WTC11 (cell line): Measurements from ENCODE around the gene TMEM52B. TPM values are rescaled to one million over a fixed set of nuclear protein-coding genes. Genes with fewer than 3 reads are reported as not detected.

Source experiments
- ATAC-seq: fragments of 200-7000 bp; cut with Tn5 transposase; 2 replicates; pipeline ENCODE4 v1.10.0; 2021; ENCODE audit warnings: mild to moderate bottlenecking, moderate library complexity
- CTCF ChIA-PET: fragments of 300-600 bp; sonication (Branson Sonifier 250); formaldehyde crosslinking; loops from one replicate; lab custom pipeline; 2021; ENCODE audit warnings: antibody characterized with exemption; lab: Charles Lee
- POLR2A ChIA-PET: fragments of 350-600 bp; sonication (Branson Sonifier 250); formaldehyde crosslinking; loops from one replicate; lab custom pipeline; 2021; ENCODE audit warnings: antibody characterized with exemption; lab: Charles Lee
- DNase-seq: peaks from one replicate; pipeline ENCODE4 v3.0.0; 2021; ENCODE audit warnings: low spot score
- H3K27ac Mint-ChIP-seq: 2 replicates; pipeline ENCODE4 v1.8.0; 2021; ENCODE audit warnings: mixed read lengths
- H3K27me3 Mint-ChIP-seq: 2 replicates; pipeline ENCODE4 v1.8.0; 2021; ENCODE audit warnings: low read depth, mild to moderate bottlenecking, moderate library complexity, mixed read lengths
- H3K36me3 Mint-ChIP-seq: 2 replicates; pipeline ENCODE4 v1.8.0; 2021; ENCODE audit warnings: mixed read lengths
- H3K4me1 Mint-ChIP-seq: 2 replicates; pipeline ENCODE4 v1.8.0; 2022; ENCODE audit warnings: mixed read lengths
- H3K4me3 Mint-ChIP-seq: 2 replicates; pipeline ENCODE4 v1.8.0; 2021; ENCODE audit warnings: mild to moderate bottlenecking, moderate library complexity, mixed read lengths
- H3K9me3 Mint-ChIP-seq: 2 replicates; pipeline ENCODE4 v1.8.0; 2021; ENCODE audit warnings: mixed read lengths
- ATF2 ChIP-seq: sonication (generic); formaldehyde crosslinking; IDR thresholded peaks from 2 replicates; pipeline ENCODE4 v1.8.1; 2022; ENCODE audit warnings: low read depth, missing genetic modification reagents, borderline replicate concordance
- ATF3 ChIP-seq: sonication (generic); formaldehyde crosslinking; conservative IDR thresholded peaks from 2 replicates; pipeline ENCODE4 v1.8.1; 2022; ENCODE audit warnings: mild to moderate bottlenecking, missing genetic modification reagents
- ATF6 ChIP-seq: sonication (generic); formaldehyde crosslinking; IDR thresholded peaks from 2 replicates; pipeline ENCODE4 v1.8.1; 2023; ENCODE audit warnings: mild to moderate bottlenecking, missing genetic modification reagents
- E2F4 ChIP-seq: sonication (generic); formaldehyde crosslinking; IDR thresholded peaks from 2 replicates; pipeline ENCODE4 v1.8.1; 2022; ENCODE audit warnings: low read depth, mild to moderate bottlenecking, moderate library complexity, missing genetic modification reagents, borderline replicate concordance
- ELF4 ChIP-seq: sonication (generic); formaldehyde crosslinking; IDR thresholded peaks from 2 replicates; pipeline ENCODE4 v1.8.1; 2022; ENCODE audit warnings: low read depth, mild to moderate bottlenecking, moderate library complexity, missing genetic modification reagents
- GRHL2 ChIP-seq: fragments of 250-450 bp; sonication (Bioruptor Pico); IDR thresholded peaks from 2 replicates; pipeline ENCODE4 v1.8.0; 2022; ENCODE audit warnings: mild to moderate bottlenecking, moderate library complexity; ENCODE audit not compliant: insufficient replicate concordance, severe bottlenecking
- KAT7 ChIP-seq: sonication (generic); formaldehyde crosslinking; IDR thresholded peaks from 2 replicates; pipeline ENCODE4 v1.8.1; 2023; ENCODE audit warnings: missing genetic modification reagents, mild to moderate bottlenecking, borderline replicate concordance
- NFE2L1 ChIP-seq: sonication (generic); formaldehyde crosslinking; IDR thresholded peaks from 2 replicates; pipeline ENCODE4 v1.8.1; 2023; ENCODE audit warnings: missing genetic modification reagents
- SOX15 ChIP-seq: fragments of 250-450 bp; sonication (Bioruptor Pico); IDR thresholded peaks from 2 replicates; pipeline ENCODE4 v1.9.0; 2021; ENCODE audit warnings: mild to moderate bottlenecking
- SP1 ChIP-seq: sonication (generic); formaldehyde crosslinking; conservative IDR thresholded peaks from 2 replicates; pipeline ENCODE4 v1.8.1; 2022; ENCODE audit warnings: missing genetic modification reagents
- STAT6 ChIP-seq: sonication (generic); formaldehyde crosslinking; conservative IDR thresholded peaks from 2 replicates; pipeline ENCODE4 v1.8.1; 2023; ENCODE audit warnings: mild to moderate bottlenecking, low read depth, missing genetic modification reagents, moderate library complexity
- ZMAT4 ChIP-seq: fragments of 250-450 bp; sonication (Bioruptor Pico); IDR thresholded peaks from 2 replicates; pipeline ENCODE4 v1.9.0; 2021; ENCODE audit warnings: mild to moderate bottlenecking
- ZNF121 ChIP-seq: sonication (generic); formaldehyde crosslinking; IDR thresholded peaks from 2 replicates; pipeline ENCODE4 v1.8.0; 2023; ENCODE audit warnings: missing genetic modification reagents
- ZNF138 ChIP-seq: sonication (generic); formaldehyde crosslinking; conservative IDR thresholded peaks from 2 replicates; pipeline ENCODE4 v1.8.1; 2022; ENCODE audit warnings: mild to moderate bottlenecking, moderate library complexity, missing genetic modification reagents
- ZNF232 ChIP-seq: sonication (generic); formaldehyde crosslinking; IDR thresholded peaks from 2 replicates; pipeline ENCODE4 v1.8.0; 2022; ENCODE audit warnings: mild to moderate bottlenecking, missing genetic modification reagents
- ZNF263 ChIP-seq: sonication (generic); formaldehyde crosslinking; IDR thresholded peaks from 2 replicates; pipeline ENCODE4 v1.8.1; 2022; ENCODE audit warnings: low read depth, mild to moderate bottlenecking, moderate library complexity, missing genetic modification reagents
- ZNF281 ChIP-seq: sonication (generic); formaldehyde crosslinking; IDR thresholded peaks from 2 replicates; pipeline ENCODE4 v1.8.0; 2023; ENCODE audit warnings: mild to moderate bottlenecking, missing genetic modification reagents
- ZNF317 ChIP-seq: sonication (generic); formaldehyde crosslinking; IDR thresholded peaks from 2 replicates; pipeline ENCODE4 v1.8.1; 2023; ENCODE audit warnings: low read depth, mild to moderate bottlenecking, moderate library complexity, missing genetic modification reagents, borderline replicate concordance
- total RNA-seq: library from RNA; stranded (reverse); gene quantifications from 3 replicates; pipeline ENCODE4 v1.2.3, GENCODE V29; 2021

TMEM52B gene
- total RNA-seq, 1 experiment from 2014 or later: not detected

GRCh38 chr12:10158406-10158805, 20.4 kb upstream of the TMEM52B start (continued):
- no peak for TF ChIP-seq E2F4 (CRISPR knock-in tag)
- no peak for TF ChIP-seq ATF2 (CRISPR knock-in tag)
- no peak for TF ChIP-seq ELF4 (CRISPR knock-in tag)
- TF ChIP-seq ATF6 (CRISPR knock-in tag): no peak
- TF ChIP-seq SOX15 (CRISPR knock-in tag): no peak

GRCh38 chr12:10159280-10159679, 19.6 kb upstream of the TMEM52B start:
- DNase-seq: no peak
- H3K9me3 Mint-ChIP-seq: no peaks in the 10 kb centered on the region
- no peak for ATAC-seq
- peaks cover under 1% of the 10 kb centered on the region for H3K4me1 Mint-ChIP-seq
- H3K4me3 Mint-ChIP-seq: no peak overlapping the region
- no peaks in the 10 kb centered on the region for H3K36me3 Mint-ChIP-seq
- no peaks in the 10 kb centered on the region; the same call in 1 of the 2 replicates for H3K27me3 Mint-ChIP-seq
- ChIA-PET CTCF (interaction anchor here (0.6 kb wide), 1 partner anchor 286 kb away, joined by 3 read pairs; no protein-coding TSS in a partner anchor), POLR2A (no interaction called here)
- TF ChIP-seq SOX15 (CRISPR knock-in tag): no peak
- no peak for TF ChIP-seq NFE2L1 (CRISPR knock-in tag)
- no peak for TF ChIP-seq ZNF138
- no peak overlapping the region for H3K27ac Mint-ChIP-seq

GRCh38 chr12:10160617-10161385, 18.0 kb upstream of the TMEM52B start:
- no peak for TF ChIP-seq ZNF263 (CRISPR knock-in tag)
- TF ChIP-seq ZNF232: no peak
- ChIA-PET POLR2A (no interaction called here), CTCF (no interaction called here)
- no peaks in the 10 kb centered on the region for H3K4me1 Mint-ChIP-seq
- H3K27ac Mint-ChIP-seq: no peak overlapping the region
- H3K4me3 Mint-ChIP-seq: no peak overlapping the region
- H3K36me3 Mint-ChIP-seq: no peaks in the 10 kb centered on the region
- DNase-seq: no peak
- no peaks in the 10 kb centered on the region for H3K27me3 Mint-ChIP-seq
- no peaks in the 10 kb centered on the region for H3K9me3 Mint-ChIP-seq
- no peak for ATAC-seq

GRCh38 chr12:10163084-10163483, 15.7 kb upstream of the TMEM52B start:
- ChIA-PET CTCF (interaction anchor here (1.9 kb wide), 1 partner anchor 10 kb away, joined by 10 read pairs; no protein-coding TSS in a partner anchor), POLR2A (no interaction called here)
- no peaks in the 10 kb centered on the region for H3K36me3 Mint-ChIP-seq
- H3K9me3 Mint-ChIP-seq: no peaks in the 10 kb centered on the region
- no peak overlapping the region for H3K4me3 Mint-ChIP-seq
- H3K27me3 Mint-ChIP-seq: no peaks in the 10 kb centered on the region; the same call in 1 of the 2 replicates
- DNase-seq (no peak), ATAC-seq (no peak)
- H3K27ac Mint-ChIP-seq: no peak overlapping the region
- no peaks in the 10 kb centered on the region for H3K4me1 Mint-ChIP-seq
- TF ChIP-seq STAT6 (CRISPR knock-in tag) (no peak), GRHL2 (CRISPR knock-in tag) (no peak), ZNF281 (CRISPR knock-in tag) (no peak), ZNF121 (CRISPR knock-in tag) (no peak), ZMAT4 (CRISPR knock-in tag) (no peak), KAT7 (no peak), SOX15 (CRISPR knock-in tag) (no peak), ZNF317 (CRISPR knock-in tag) (no peak), ATF3 (CRISPR knock-in tag) (no peak), SP1 (CRISPR knock-in tag) (no peak)
